ENCODE results near the gene GOLPH3.

GOLPH3 gene

DNA sequence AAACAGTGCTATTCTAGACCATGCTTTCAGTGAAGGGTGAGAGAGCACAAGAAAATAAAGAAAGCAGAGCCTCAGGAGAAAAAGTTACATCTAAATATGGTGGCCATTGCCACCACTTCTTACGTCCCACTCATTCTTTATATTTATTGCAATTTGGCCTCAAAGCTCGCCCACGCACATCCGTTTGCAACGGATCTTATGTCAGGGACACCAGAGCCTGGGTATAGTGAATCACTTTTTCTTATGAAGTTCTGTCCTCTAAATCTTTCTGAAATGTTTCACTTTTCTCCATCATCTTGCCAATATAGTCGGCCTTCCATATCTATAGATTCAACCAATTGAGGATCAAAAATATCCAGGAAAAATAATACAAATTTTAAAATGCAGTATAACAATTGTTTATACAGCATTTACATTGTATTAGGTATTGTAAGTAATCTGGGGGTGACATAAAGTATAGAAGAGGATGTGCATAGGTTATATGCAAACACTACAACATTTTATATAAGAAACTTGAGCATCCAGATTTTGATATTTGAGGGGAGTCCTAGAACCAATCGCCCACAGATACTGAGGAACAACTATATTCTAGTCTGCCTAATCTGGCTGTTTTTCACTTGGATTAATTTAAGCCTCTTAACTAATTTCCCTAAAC, 35.2 kb downstream of the GOLPH3 start:
- TF ChIP-seq, protein P1, sequence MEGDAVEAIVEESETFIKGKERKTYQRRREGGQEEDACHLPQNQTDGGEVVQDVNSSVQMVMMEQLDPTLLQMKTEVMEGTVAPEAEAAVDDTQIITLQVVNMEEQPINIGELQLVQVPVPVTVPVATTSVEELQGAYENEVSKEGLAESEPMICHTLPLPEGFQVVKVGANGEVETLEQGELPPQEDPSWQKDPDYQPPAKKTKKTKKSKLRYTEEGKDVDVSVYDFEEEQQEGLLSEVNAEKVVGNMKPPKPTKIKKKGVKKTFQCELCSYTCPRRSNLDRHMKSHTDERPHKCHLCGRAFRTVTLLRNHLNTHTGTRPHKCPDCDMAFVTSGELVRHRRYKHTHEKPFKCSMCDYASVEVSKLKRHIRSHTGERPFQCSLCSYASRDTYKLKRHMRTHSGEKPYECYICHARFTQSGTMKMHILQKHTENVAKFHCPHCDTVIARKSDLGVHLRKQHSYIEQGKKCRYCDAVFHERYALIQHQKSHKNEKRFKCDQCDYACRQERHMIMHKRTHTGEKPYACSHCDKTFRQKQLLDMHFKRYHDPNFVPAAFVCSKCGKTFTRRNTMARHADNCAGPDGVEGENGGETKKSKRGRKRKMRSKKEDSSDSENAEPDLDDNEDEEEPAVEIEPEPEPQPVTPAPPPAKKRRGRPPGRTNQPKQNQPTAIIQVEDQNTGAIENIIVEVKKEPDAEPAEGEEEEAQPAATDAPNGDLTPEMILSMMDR (IDR thresholded peaks at IDR 0.05; ENCODE audit: insufficient read depth, low read depth, low read length, missing control alignments) = no peak
- DNase-seq (ENCODE audit: low read depth) = no peak
- H3K4me3 ChIP-seq (ENCODE audit: low read length) = no peak overlapping the region

DNA sequence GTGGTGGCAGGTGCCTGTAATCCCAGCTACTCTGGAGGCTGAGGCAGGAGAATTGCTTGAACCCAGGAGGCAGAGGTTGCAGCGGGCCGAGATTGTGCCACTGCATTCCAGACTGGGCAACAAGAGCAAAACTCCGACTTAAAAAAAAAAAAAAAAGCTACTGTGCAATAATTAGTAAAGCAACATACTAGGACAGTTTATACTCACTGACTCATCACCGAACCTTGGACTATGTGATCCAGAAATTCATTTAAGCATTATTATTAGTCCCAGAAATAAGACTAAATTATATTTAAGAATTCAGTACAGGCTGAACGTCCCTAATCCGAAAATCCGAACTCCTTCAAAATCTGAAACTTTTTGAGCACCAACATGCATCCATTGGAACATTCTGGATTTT, 37.8 kb downstream of the GOLPH3 start:
- TF ChIP-seq, protein P1 (IDR thresholded peaks at IDR 0.05; ENCODE audit: insufficient read depth, low read depth, low read length, missing control alignments) = no peak
- no peak for DNase-seq (ENCODE audit: low read depth)
- no peak overlapping the region for H3K4me3 ChIP-seq (ENCODE audit: low read length)

DNA sequence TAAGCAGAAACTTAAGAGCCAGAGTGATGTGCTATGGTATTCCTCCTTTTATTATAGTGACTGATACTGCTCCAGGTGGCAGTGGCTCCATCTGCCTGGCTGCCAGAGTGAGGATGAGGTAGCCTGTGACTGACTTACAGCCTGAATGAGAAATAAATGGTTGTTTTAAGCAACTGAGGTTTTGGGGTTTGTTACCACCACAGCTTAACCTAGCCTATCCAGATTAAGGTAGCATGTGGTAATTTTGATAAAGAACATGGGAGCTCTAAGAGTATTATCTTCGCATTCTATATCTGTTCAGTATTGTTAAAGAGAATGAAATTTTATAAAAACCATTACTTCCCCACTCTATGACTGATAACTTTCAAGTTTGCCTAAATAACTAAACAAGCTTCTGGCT, 39.0 kb downstream of the GOLPH3 start:
- TF ChIP-seq, protein P1 (IDR thresholded peaks at IDR 0.05; ENCODE audit: insufficient read depth, low read depth, low read length, missing control alignments) = no peak
- DNase-seq (ENCODE audit: low read depth) = no peak

DNA sequence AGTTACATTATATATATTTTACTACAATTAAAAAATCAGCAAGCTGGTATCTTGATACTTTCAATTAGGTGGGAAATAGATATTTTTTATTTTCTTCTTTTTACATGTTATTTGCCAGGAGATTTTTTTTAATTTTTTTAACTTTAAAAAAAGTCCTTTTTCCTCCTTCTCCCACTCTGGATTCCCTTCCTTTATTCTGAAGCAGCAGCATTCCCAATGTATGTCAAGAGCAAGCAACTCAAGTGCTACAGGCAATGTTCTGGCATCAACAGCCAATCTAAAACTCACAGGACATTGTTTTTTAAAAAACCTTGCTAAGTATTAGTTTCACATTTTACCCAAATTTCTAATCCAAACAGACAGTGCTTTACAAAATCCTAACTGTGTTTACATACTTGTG, 41.4 kb downstream of the GOLPH3 start:
- DNase-seq (ENCODE audit: low read depth) = no peak
- H3K4me3 ChIP-seq (ENCODE audit: low read length) = no peak overlapping the region
- TF ChIP-seq, protein P1 (IDR thresholded peaks at IDR 0.05; ENCODE audit: insufficient read depth, low read depth, low read length, missing control alignments) = no peak

More for the DNA sequence above, 39.0 kb downstream of the GOLPH3 start:
- H3K4me3 ChIP-seq (ENCODE audit: low read length) = no peak overlapping the region

DNA sequence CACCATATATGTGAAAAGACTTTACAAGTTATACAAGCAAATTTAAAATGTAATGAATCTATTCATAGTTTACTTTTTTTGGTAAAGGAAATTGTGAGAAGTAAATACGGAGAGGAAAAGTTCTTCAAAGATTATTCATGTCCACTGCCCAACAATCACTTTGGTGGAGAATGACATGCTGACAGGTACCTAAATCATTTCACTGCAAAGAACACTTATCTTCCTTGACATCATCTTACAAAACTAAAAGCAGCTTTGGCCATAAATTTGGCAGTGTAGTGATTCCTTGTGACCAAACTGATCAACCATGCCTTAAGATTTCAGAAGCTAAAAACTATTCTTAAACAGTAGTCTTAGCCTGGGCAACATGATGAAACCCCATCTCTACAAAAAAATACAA, 42.5 kb downstream of the GOLPH3 start:
- H3K4me3 ChIP-seq (ENCODE audit: low read length) = no peak overlapping the region
- DNase-seq (ENCODE audit: low read depth) = no peak
- TF ChIP-seq, protein P1 (IDR thresholded peaks at IDR 0.05; ENCODE audit: insufficient read depth, low read depth, low read length, missing control alignments) = no peak

DNA sequence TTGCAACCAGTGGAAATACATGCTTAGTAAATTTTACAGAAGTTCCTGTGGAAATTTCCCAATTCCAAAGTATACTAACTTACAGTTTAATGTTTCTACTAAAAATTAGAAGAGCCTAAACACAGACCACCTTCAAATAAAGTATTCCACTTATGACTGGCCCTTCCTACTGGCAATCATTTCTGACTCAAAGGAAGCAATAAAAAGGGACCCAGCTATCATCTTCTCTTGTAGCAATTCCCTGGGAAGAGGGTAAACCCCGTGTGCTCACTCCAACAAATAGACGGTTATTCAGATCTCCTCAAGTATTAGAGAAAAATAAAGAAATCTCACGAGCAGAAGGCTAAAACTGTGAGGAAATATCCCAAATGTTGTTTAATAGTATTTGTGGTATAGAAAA, 43.3 kb downstream of the GOLPH3 start:
- no peak overlapping the region for H3K4me3 ChIP-seq (ENCODE audit: low read length)
- no peak for DNase-seq (ENCODE audit: low read depth)
- TF ChIP-seq, protein P1 (IDR thresholded peaks at IDR 0.05; ENCODE audit: insufficient read depth, low read depth, low read length, missing control alignments) = no peak

DNA sequence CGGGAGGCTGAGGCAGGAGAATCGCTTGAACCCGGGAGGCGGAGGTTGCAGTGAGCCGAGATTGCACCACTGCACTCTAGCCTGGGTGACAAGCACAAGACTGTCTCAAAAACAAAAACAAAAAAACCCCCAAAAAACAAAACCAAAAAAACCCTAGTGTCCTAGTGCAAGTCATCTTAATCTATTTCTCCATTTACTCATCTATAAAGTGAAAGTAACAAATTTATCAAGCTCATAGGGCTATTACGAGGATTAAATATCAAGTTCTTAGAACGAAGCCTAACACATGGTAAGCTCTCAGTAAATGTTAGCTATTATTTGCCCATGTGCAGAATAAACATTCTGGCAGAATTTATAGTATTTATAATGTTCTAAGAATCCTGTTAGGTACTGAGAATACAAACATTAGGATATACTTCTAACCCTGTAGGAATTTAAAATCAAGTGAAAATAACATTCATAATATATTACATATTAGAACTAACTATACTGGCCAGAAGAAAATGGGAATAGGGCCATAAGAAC, 45.0 kb downstream of the GOLPH3 start:
- no peak for DNase-seq (ENCODE audit: low read depth)
- H3K4me3 ChIP-seq (ENCODE audit: low read length) = no peak overlapping the region
- TF ChIP-seq, protein P1 (IDR thresholded peaks at IDR 0.05; ENCODE audit: insufficient read depth, low read depth, low read length, missing control alignments) = no peak

All from epithelial cell of esophagus (primary cell).